Osteocyte (in vitro differentiated cells): ENCODE data around the gene UTS2B. TPM values are rescaled to one million over a fixed set of nuclear protein-coding genes. Genes with fewer than 3 reads are reported as not detected.

Experiments used
- DNase-seq: peaks from one replicate; pipeline ENCODE4 v3.0.0; 2021; ENCODE audit warnings: mixed read lengths; ENCODE audit not compliant: unreplicated experiment; ENCODE audit errors: extremely low spot score
- H3K27ac Mint-ChIP-seq: one replicate; pipeline ENCODE4 v1.8.0; 2021; ENCODE audit warnings: mild to moderate bottlenecking, mixed read lengths; ENCODE audit not compliant: unreplicated experiment
- H3K27me3 Mint-ChIP-seq: one replicate; pipeline ENCODE4 v1.8.0; 2021; ENCODE audit warnings: mixed read lengths; ENCODE audit not compliant: unreplicated experiment
- H3K36me3 Mint-ChIP-seq: one replicate; pipeline ENCODE4 v1.8.0; 2021; ENCODE audit warnings: mixed read lengths; ENCODE audit not compliant: unreplicated experiment
- H3K4me1 Mint-ChIP-seq: one replicate; pipeline ENCODE4 v1.8.0; 2021; ENCODE audit warnings: mixed read lengths; ENCODE audit not compliant: unreplicated experiment
- H3K4me3 Mint-ChIP-seq: one replicate; pipeline ENCODE4 v1.8.0; 2021; ENCODE audit warnings: mild to moderate bottlenecking, moderate library complexity, mixed read lengths; ENCODE audit not compliant: unreplicated experiment
- H3K9me3 Mint-ChIP-seq: one replicate; pipeline ENCODE4 v1.8.0; 2021; ENCODE audit warnings: mixed read lengths; ENCODE audit not compliant: unreplicated experiment
- CTCF ChIP-seq: fragments of 200-600 bp; sonication (generic); IDR thresholded peaks from 2 replicates; pipeline ENCODE4 v1.5.0; 2021; ENCODE audit warnings: antibody characterized with exemption, mild to moderate bottlenecking, moderate library complexity
- total RNA-seq: library from RNA; stranded (reverse); gene quantifications from 2 replicates; pipeline ENCODE4 v1.2.1, GENCODE V29; 2021

Gene UTS2B
- total RNA-seq, 1 donor from 2014 or later = 0.75 TPM

DNA sequence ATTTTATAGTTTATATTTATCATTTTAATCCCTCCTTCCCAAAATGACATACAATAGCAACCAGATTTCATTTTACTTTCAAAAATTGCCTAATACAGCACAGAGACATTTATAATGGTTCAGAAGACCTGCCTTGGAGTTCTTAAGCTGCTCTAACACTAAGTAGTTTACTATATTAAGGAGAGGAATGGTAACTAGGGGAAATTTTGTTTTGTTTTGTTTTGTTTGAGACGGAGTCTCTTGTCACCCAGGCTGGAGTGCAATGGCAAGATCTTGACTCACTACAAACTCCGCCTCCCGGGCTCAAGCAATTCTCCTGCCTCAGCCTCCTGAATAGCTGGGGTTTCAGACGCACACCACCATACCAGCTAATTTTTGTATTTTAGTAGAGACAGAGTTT is 23.9 kb downstream of the UTS2B start:
- H3K36me3 Mint-ChIP-seq = peaks cover 2% of the 10 kb centered on the region
- TF ChIP-seq CTCF = no peak
- no peaks in the 10 kb centered on the region for H3K9me3 Mint-ChIP-seq
- no peaks in the 10 kb centered on the region for H3K4me1 Mint-ChIP-seq
- no peak for DNase-seq
- no peaks in the 10 kb centered on the region for H3K27me3 Mint-ChIP-seq
- H3K27ac Mint-ChIP-seq = no peak overlapping the region
- no peak overlapping the region for H3K4me3 Mint-ChIP-seq

GRCh38 chr3:191303596-191303995 is 26.7 kb downstream of the UTS2B start:
- Mint-ChIP-seq H3K27ac (no peak overlapping the region), H3K4me1 (no peaks in the 10 kb centered on the region), H3K4me3 (no peak overlapping the region), H3K27me3 (no peaks in the 10 kb centered on the region), H3K36me3 (no peaks in the 10 kb centered on the region), H3K9me3 (no peaks in the 10 kb centered on the region)
- TF ChIP-seq CTCF = no peak
- no peak for DNase-seq

GRCh38 chr3:191302451-191302850 is 27.9 kb downstream of the UTS2B start:
- no peak for TF ChIP-seq CTCF
- no peaks in the 10 kb centered on the region for H3K27me3 Mint-ChIP-seq
- no peak overlapping the region for H3K27ac Mint-ChIP-seq
- no peaks in the 10 kb centered on the region for H3K36me3 Mint-ChIP-seq
- DNase-seq = no peak
- H3K4me1 Mint-ChIP-seq = no peaks in the 10 kb centered on the region
- no peak overlapping the region for H3K4me3 Mint-ChIP-seq
- no peaks in the 10 kb centered on the region for H3K9me3 Mint-ChIP-seq

DNA sequence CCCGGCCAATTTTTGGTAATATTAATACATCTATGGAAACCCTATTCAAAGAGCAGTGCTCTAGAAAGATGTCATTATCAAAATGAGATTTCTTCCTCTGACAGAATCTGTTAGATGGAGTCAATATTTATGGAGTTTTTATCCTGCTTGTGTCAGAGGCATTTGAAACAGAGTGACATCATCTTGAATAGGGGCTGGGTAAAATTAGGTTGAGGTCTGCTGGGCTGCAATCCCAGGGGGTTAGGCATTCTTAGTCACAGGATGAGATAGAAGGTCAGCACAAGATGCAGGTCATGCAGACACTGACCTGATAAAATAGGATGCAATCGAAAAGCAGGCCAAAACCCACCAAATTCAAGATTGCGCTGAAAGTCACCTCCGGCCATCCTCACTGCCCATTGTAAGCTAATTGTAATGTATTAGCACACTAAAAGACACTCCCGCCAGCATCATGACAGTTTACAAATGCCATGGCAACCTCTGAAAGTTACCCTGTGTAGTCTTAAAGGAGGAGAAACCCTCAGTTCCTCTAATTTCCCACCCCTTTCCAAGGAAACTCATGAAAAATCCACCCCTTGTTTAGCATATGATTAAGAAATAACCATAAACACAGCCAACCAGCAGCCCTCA is 28.4 kb downstream of the UTS2B start:
- Mint-ChIP-seq H3K9me3 (no peaks in the 10 kb centered on the region), H3K36me3 (no peaks in the 10 kb centered on the region), H3K27ac (no peak overlapping the region), H3K4me3 (no peak overlapping the region), H3K4me1 (no peaks in the 10 kb centered on the region), H3K27me3 (no peaks in the 10 kb centered on the region)
- TF ChIP-seq CTCF = no peak
- no peak for DNase-seq

DNA sequence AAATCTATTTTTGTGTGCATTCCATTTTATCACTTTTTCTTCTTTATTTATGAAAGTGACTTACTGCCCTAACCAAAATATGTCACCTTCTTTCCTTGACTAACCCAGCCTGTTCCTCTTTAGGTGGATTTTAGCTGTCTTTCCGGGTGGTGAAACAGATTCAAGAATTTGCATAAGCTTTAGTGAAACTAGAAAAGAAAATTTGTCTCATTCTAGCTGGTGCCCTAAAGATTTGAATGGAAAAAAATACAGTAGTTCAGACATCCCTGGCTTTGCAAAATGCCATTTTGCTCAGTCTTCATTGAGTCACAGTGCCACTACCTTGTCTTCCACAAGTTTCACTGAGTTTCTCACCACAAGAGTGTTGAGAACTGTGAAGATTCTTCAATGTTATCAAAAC is 29.3 kb downstream of the UTS2B start:
- Mint-ChIP-seq H3K36me3 (no peaks in the 10 kb centered on the region), H3K4me1 (no peaks in the 10 kb centered on the region), H3K4me3 (no peak overlapping the region), H3K27ac (no peak overlapping the region), H3K9me3 (no peaks in the 10 kb centered on the region), H3K27me3 (no peaks in the 10 kb centered on the region)
- DNase-seq = no peak
- TF ChIP-seq CTCF = no peak
